GM13977 (cell line): ENCODE results near the gene MARVELD3.
"Not testable (repeated sequence)": the region's sequence is repeated elsewhere in the genome, so short reads cannot be mapped to it uniquely, and the experiment has no call there.

ENCODE experiments used
- DNase-seq: peaks from one replicate; pipeline ENCODE4 v3.0.0; 2012; ENCODE audit warnings: low spot score
- in situ Hi-C: fragments of 300-500 bp; cut with MboI; formaldehyde crosslinking; loops from one replicate; pipeline ENCODE4 v1.12.0; 2022; ENCODE audit warnings: low sequenced_read_pairs, low pct_unique_long_range_greater_than_20kb, mixed read lengths, inconsistent platforms; ENCODE audit not compliant: unreplicated experiment
- TF ChIP-seq, protein P1 (sequence below): IDR thresholded peaks from 2 replicates; pipeline ENCODE4 v1.5.1; 2012; ENCODE audit warnings: mild to moderate bottlenecking, control low read depth; ENCODE audit not compliant: insufficient read depth; ENCODE audit errors: extremely low read depth, missing control alignments

The MARVELD3 gene

DNA sequence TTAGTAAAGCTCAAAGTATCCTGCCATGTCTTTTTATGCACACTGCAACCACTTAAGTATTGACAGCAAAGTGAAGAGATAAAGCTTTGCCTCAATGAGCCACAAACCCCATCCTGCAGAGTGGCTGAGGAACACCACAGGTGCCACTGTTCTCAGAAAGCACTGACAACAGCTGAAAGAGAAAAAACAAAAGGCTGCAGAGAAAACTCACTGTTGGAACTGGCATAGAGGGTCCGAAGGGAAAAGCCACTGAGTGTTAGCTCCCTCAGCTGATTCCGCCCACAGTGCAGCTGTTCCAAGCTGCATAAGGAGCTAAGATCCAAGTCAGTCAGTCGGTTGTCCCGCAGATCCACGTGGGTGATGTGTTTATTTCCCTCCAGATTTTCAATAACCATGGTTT, 50.3 kb downstream of the MARVELD3 start:
- no peak for DNase-seq
- in situ Hi-C loops = no loop called here
- TF ChIP-seq, protein P1, sequence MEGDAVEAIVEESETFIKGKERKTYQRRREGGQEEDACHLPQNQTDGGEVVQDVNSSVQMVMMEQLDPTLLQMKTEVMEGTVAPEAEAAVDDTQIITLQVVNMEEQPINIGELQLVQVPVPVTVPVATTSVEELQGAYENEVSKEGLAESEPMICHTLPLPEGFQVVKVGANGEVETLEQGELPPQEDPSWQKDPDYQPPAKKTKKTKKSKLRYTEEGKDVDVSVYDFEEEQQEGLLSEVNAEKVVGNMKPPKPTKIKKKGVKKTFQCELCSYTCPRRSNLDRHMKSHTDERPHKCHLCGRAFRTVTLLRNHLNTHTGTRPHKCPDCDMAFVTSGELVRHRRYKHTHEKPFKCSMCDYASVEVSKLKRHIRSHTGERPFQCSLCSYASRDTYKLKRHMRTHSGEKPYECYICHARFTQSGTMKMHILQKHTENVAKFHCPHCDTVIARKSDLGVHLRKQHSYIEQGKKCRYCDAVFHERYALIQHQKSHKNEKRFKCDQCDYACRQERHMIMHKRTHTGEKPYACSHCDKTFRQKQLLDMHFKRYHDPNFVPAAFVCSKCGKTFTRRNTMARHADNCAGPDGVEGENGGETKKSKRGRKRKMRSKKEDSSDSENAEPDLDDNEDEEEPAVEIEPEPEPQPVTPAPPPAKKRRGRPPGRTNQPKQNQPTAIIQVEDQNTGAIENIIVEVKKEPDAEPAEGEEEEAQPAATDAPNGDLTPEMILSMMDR = no peak

DNA sequence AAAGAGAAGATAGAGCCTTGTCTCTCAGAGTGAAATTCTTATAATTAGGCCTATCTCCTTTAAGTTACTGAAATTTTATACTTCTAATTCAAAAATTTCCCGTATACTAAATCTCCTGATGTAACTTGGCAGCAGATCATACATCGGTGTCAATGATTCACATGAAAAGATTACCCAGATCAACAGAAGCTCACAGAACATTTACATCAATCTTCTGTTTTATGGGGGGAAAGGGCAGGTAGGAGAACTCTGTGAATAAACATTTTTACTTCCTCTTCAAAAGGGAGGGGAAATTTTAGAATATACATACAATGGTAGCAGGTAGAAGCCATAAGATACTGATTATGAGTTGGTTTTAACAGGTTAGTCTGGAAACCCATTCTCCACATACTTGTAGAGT, 55.4 kb downstream of the MARVELD3 start:
- in situ Hi-C loops = no loop called here
- DNase-seq = no peak
- TF ChIP-seq, protein P1 = no peak

DNA sequence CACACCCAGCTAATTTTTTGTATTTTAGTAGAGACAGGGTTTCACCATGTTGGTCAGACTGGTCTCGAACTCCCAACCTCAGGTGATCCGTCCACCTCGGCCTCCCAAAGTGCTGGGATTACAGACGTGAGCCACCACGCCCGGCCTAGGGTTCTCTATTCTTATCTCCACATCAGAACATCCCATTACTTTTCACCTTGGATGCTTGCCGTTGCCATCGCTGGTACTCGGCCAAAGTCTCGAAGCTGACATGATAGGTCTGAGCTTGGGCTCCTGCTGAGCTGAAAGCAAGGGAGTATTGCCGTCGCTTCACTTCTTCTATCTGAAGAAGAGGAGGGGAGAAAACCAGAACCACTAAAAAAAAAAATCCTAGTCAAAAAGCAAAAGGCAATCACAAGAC, 58.3 kb downstream of the MARVELD3 start:
- DNase-seq, in situ Hi-C loops: not testable (repeated sequence)
